MCF 10A (cell line): ENCODE data around the gene TOMM34. TPM values are rescaled to one million over a fixed set of nuclear protein-coding genes. Genes with fewer than 3 reads are reported as not detected.

Experiments
- BruUV-seq: library from RNA; stranded (reverse); fragments of 400-500 nt; replicated peaks from 2 replicates; lab custom pipeline; 2021; lab: Mats Ljungman, UMichigan
- CTCF ChIA-PET: fragments of 300-600 bp; sonication (Branson Sonifier 250); formaldehyde crosslinking; extraction: SDS; loops from one replicate; lab custom pipeline; 2021; ENCODE audit warnings: antibody characterized with exemption, inconsistent platforms; lab: Yijun Ruan, JAX
- POLR2A ChIA-PET: fragments of 300-600, 350-650 bp; sonication (Branson Sonifier 250); formaldehyde crosslinking; extraction: SDS; loops from one replicate; lab custom pipeline; 2020; ENCODE audit warnings: antibody characterized with exemption, inconsistent platforms; lab: Yijun Ruan, JAX
- DNase-seq: peaks from one replicate; pipeline ENCODE4 v3.0.0-alpha.2; 2018; ENCODE audit not compliant: unreplicated experiment
- H3K27ac Mint-ChIP-seq: one replicate; pipeline ENCODE4 v1.8.0; 2022; ENCODE audit warnings: mild to moderate bottlenecking, low read depth, mixed read lengths; ENCODE audit not compliant: unreplicated experiment
- H3K27me3 Mint-ChIP-seq: one replicate; pipeline ENCODE4 v1.8.0; 2022; ENCODE audit warnings: mixed read lengths; ENCODE audit not compliant: insufficient read depth, unreplicated experiment
- H3K36me3 Mint-ChIP-seq: one replicate; pipeline ENCODE4 v1.8.0; 2022; ENCODE audit warnings: mild to moderate bottlenecking, moderate library complexity, mixed read lengths; ENCODE audit not compliant: insufficient read depth, unreplicated experiment
- H3K4me1 Mint-ChIP-seq: one replicate; pipeline ENCODE4 v1.8.0; 2022; ENCODE audit warnings: mixed read lengths; ENCODE audit not compliant: insufficient read depth, unreplicated experiment
- H3K4me3 Mint-ChIP-seq: one replicate; pipeline ENCODE4 v1.8.0; 2022; ENCODE audit warnings: mild to moderate bottlenecking, moderate library complexity, mixed read lengths; ENCODE audit not compliant: unreplicated experiment
- H3K9me3 Mint-ChIP-seq: one replicate; pipeline ENCODE4 v1.8.0; 2022; ENCODE audit warnings: mixed read lengths; ENCODE audit not compliant: unreplicated experiment
- CTCF ChIP-seq: fragments of 200-600 bp; IDR thresholded peaks from one replicate; pipeline ENCODE4 v1.8.0; 2022; ENCODE audit warnings: antibody characterized with exemption, mild to moderate bottlenecking; ENCODE audit not compliant: unreplicated experiment
- intact Hi-C: fragments of 100-400 bp; cut with micrococcal nuclease; formaldehyde crosslinking; loops from 2 replicates; pipeline ENCODE4 v1.14.1; 2022
- total RNA-seq: library from RNA; stranded (reverse); gene quantifications from 2 replicates; pipeline ENCODE4 v1.2.3, GENCODE V29; 2022

The TOMM34 gene
- total RNA-seq, 1 experiment from 2014 or later = 60.0 TPM

- peak within 1 kb of the TSS; percentile 98 for H3K4me3 Mint-ChIP-seq
- peak; percentile 25 for TF ChIP-seq CTCF
- ChIA-PET POLR2A (interaction anchor here (0.6 to 4.2 kb wide), 28 partner anchors 8 to 449 kb away, joined by 3 to 18 read pairs (median 4); partner anchors contain the start of genes PIGT, TOMM34 and YWHAB), CTCF (interaction anchor here (0.6 to 1.9 kb wide), 10 partner anchors 11 to 369 kb away, joined by 3 to 9 read pairs (median 4); no protein-coding TSS in a partner anchor)
- BruUV-seq = no TSS peak
- peaks cover 57% of the 10 kb centered on the region for H3K4me1 Mint-ChIP-seq
- no peaks in the 10 kb centered on the region for H3K27me3 Mint-ChIP-seq
- peak; percentile 92 for DNase-seq
- intact Hi-C loops = no loop called here
- H3K9me3 Mint-ChIP-seq = no peaks in the 10 kb centered on the region
- peak within 1 kb of the TSS; percentile 98 for H3K27ac Mint-ChIP-seq
- H3K36me3 Mint-ChIP-seq = peaks cover 5% of the 10 kb centered on the region
These were observed 6.1 kb upstream of the TOMM34 start, which contains the start of gene STK4 for GRCh38 chr20:44966030-44966961. STK4 (plus strand) TSS chr20:44966512; CDS start chr20:44966569, 57 bp downstream.

- no peaks in the 10 kb centered on the region for H3K27me3 Mint-ChIP-seq
- peak overlapping the region; percentile 98 for H3K4me3 Mint-ChIP-seq
- DNase-seq = no peak
- CTCF ChIA-PET = interaction anchor here (0.6 to 1.9 kb wide), 10 partner anchors 12 to 656 kb away, joined by 3 to 9 read pairs (median 4); no protein-coding TSS in a partner anchor
- no peaks in the 10 kb centered on the region for H3K9me3 Mint-ChIP-seq
- intact Hi-C loops = no loop called here
- no peaks in the 10 kb centered on the region for H3K36me3 Mint-ChIP-seq
- POLR2A ChIA-PET = interaction anchor here (0.6 to 4.2 kb wide), 18 partner anchors 8 to 412 kb away, joined by 3 to 18 read pairs (median 4); partner anchors contain the start of genes TOMM34 and YWHAB
- TSS peak; percentile 73 for BruUV-seq
- H3K27ac Mint-ChIP-seq = peak overlapping the region; percentile 98
- peaks cover 57% of the 10 kb centered on the region for H3K4me1 Mint-ChIP-seq
- TF ChIP-seq CTCF = no peak
These were observed 5.4 kb upstream of the TOMM34 start for GRCh38 chr20:44965651-44966029.

GRCh38 chr20:44963325-44964215 lies 3.4 kb upstream of the TOMM34 start:
- POLR2A ChIA-PET = no interaction called here
- peaks cover 57% of the 10 kb centered on the region for H3K4me1 Mint-ChIP-seq
- DNase-seq = no peak
- BruUV-seq = no TSS peak
- H3K4me3 Mint-ChIP-seq = no peak overlapping the region
- CTCF ChIA-PET = interaction anchor here (0.6 to 2.4 kb wide), 9 partner anchors 10 to 1024 kb away, joined by 3 to 7 read pairs (median 3); no protein-coding TSS in a partner anchor
- intact Hi-C loops = no loop called here
- H3K36me3 Mint-ChIP-seq = peaks cover 5% of the 10 kb centered on the region
- H3K27ac Mint-ChIP-seq = no peak overlapping the region
- no peak for TF ChIP-seq CTCF
- H3K27me3 Mint-ChIP-seq = no peaks in the 10 kb centered on the region
- H3K9me3 Mint-ChIP-seq = no peaks in the 10 kb centered on the region
